Adrenal gland (tissue), 5 donors: ENCODE measurements around the gene GADD45G.

Experiments used
- CTCF ChIP-seq, 6 experiments: fragments of 450-650 bp in 4 of 6; fragments of 200-600 bp in 2 of 6; sonication (generic) in 1 of 6; IDR thresholded peaks; 1 replicate in 5 of 6; 2 replicates in 1 of 6; pipeline versions ENCODE4 v1.5.1 to v1.8.0; 2016 to 2021; ENCODE audit warnings: antibody characterized with exemption in 6 of 6, mild to moderate bottlenecking in 2 of 6, moderate library complexity in 1 of 6
- POLR2A ChIP-seq, 2 donors: fragments of 450-650 bp; IDR thresholded peaks; one replicate each; pipeline ENCODE4 v1.6.1; 2017; ENCODE audit warnings: antibody characterized with exemption in 2 of 2, mild to moderate bottlenecking in 2 of 2, moderate library complexity in 1 of 2
- donor health status: DM: no; HTN: no; CAD: no.

- TF ChIP-seq CTCF (IDR thresholded peaks at IDR 0.05) (no peak), POLR2A (IDR thresholded peaks at IDR 0.05) (no peak)
These were observed 13.3 kb upstream of the GADD45G start for GRCh38 chr9:89591274-89592212.
